Activated CD8-positive, alpha-beta memory T cell treated with anti-CD3 and anti-CD28 coated beads, Interleukin-2, amount 50 U/mL, for 1 hour (primary cell): ENCODE results near the gene WNK2.
"Not testable (repeated sequence)": the region's sequence is repeated elsewhere in the genome, so short reads cannot be mapped to it uniquely, and the experiment has no call there.

Experiments
- DNase-seq: peaks from one replicate; pipeline ENCODE4 v3.0.0-alpha.2; 2020; ENCODE audit errors: extremely low read depth

WNK2 gene

DNA sequence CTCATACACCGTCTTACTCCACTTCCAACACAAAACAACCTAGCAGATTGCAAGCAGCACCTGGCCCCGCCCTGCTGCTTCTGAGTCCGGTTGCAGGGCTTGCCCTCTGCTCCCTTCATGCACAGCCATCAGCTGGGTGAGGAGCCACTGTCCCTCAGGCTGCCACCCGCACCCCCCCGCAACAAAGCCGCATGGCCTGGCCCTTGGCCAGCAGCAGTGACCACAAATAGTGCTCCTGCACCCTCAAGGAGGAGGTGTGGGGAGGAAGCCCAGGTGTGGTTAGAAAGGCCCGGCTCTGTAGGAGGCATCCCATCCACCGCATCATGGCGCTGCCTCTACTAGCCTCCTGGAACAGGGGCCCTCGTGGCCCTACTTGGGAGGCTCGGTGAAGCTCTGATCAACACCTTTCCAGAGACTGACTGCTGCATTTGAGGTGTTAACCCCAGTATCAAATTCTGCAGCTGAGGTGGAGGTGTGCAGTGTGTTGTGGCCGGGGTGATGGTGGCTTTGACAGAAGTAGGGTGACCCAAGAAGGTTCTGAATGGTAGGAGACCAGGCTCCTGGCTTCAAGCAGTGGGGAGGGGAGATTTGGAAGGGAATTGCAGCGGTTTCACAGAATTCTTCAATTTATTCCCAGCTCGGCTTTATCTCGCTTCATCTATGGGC lies 52.7 kb downstream of the WNK2 start:
- no peak for DNase-seq

DNA sequence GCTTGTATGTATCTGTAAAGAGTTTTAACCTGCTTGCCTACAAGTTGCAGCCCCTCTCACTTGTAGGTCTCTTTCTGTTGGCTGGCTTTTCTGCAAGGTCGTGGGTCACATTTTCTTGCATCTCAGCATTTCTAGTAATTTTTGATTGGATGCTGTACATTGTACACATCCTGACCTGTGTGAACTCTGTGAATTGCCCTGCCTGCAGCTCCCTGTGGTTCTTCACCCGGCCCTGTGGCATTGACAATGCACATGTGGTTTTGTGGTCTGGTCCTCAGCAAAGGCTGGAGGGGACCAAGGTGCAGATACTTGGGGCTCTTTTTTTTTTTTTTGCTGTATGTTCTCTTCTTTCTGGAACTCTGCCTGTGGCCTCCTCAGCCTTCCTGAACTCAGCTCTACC lies 53.6 kb downstream of the WNK2 start:
- DNase-seq = no peak

DNA sequence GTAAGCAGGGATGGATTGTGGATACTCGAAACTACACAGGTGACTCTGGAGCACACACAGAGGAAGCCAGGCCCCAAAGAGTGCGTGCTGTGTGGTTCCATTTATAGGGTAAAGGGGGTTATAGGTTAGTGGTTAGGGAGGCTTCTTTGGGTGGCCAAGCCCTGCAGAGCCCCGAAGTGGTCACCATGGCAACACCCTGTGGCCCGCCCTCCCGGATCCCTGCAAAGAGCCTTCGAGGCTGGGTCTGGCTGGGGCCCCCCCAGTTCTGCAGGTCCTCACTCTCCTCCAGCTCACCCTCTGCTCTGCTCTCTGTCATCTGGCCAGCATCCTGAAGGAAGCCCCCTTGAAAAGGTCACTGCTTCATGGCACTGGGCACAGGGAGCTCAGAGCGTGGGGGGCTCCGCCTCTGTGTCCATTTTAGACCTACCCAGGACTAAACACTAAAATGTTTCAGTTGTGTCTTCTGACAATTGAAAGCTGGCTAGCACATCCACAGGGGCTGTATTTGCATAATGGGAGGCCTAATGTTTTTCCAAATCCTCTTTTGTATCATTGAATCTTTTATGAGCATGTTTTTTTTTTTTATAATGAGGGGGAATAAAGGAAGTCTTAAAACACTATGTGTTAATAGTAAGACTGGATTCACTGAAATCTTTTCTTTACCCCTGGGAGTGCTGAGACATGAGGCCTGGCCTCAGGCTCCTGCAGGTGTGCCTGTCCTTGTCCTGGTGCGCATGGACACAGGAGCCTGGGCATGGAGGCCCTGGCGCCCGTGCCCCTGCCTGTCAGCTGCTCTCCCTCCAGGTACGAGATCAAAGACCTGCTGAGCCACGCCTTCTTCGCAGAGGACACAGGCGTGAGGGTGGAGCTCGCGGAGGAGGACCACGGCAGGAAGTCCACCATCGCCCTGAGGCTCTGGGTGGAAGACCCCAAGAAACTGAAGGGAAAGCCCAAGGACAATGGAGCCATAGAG lies 55.3 kb downstream of the WNK2 start:
- DNase-seq = no peak

DNA sequence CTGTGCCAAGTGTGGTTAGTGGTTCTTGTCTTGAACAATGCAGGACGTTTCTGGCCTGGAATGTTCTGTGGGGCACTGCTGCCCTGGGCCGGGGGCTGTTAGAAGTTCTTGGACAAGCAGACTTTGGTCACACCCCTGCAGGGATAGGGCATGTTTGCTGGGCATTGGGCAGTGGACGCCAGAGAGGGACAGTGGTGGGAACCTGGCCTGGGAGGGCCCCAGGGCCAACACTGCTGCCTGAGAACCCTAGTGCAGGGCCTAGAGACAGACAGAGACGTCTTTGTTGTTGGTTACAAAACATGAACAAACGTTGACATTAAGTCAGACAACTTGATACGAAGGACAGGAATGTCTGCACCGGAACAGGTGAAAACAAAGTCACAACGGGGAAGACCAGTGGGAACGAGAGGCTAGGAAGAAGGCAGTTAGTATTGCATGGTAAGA lies 57.0 kb downstream of the WNK2 start:
- no peak for DNase-seq

DNA sequence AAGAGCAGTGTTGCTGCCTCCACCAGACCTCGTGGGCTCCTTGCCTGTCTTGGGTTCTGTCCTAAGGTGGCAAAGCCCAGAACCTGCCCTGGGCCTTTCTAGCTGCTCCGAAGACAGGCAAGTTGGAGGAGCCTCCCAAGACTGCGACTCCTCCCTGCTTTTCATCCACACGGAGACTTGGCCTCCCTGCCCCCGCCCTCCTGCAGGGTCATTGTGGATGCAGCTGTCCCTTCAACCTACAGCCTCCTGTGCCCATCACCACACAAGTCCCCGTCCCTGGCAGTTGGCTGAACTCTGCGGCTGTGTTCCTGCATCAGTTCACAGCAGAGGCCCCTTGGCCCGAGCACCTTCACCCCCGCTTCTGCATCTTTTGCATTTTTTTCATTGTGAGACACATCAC lies 59.2 kb downstream of the WNK2 start:
- DNase-seq = no peak

DNA sequence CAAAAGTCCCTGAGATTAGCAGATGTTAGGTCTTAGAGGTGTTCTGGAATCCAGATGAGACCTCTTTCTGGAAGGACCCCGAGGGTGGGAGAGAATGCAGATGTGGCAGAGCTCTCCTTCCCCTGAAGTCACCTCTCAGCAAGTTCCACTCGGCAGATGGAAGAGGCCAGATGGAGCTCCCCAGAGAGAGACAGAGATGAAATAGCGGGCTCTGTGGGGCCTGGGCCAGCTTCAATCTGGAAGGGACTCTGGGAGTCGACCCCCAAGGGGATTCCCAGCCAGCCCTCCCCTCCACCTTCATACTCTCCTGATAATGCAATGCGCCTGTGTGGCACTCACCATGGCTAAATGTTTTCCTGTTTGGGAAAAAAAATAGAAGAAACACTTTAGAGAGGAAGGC lies 60.2 kb downstream of the WNK2 start:
- no peak for DNase-seq

DNA sequence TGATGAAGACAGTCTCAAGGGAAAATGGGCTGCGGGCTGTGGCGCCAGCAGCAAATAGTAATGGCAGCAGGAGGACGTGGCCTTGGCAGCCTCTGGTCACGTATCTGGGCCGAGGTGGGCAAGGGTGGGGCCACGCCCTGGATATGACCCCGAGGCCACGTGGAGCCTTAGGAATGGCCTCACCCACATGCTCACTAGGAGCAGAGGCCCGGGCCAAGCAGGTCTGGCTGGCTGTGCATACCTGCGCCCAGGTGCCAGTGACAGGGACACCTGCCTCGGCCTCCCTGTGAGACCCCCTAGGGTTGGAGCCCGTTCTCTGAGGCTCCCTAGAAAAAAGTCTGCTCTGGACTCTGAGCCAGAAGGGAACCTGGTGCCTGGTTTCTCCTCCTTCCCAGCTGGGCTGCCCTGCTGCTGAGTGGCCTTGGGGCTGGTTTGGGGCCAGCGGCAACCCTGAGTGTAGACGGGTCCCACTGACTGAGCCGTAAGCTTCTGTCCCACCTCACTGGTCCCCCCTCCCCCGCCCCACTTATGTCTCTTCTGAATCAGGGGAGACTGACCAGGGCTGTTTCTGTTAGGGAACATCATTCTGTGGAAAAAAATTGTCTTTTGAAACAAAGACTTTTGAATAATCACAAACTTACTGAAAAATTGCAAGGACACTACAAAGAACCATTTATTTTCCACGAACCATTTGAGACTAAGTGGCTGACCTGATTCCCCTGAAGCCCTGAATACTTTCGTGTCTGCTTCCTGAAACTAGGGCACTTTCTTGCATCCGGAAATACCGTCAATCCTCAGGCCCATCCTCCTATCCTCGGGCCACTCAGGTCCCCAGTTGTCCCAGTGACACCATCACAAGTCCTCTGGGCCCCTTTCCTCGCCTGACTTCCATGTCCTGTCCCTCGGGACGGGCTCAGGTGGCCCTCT lies 60.8 kb downstream of the WNK2 start:
- DNase-seq = no peak

DNA sequence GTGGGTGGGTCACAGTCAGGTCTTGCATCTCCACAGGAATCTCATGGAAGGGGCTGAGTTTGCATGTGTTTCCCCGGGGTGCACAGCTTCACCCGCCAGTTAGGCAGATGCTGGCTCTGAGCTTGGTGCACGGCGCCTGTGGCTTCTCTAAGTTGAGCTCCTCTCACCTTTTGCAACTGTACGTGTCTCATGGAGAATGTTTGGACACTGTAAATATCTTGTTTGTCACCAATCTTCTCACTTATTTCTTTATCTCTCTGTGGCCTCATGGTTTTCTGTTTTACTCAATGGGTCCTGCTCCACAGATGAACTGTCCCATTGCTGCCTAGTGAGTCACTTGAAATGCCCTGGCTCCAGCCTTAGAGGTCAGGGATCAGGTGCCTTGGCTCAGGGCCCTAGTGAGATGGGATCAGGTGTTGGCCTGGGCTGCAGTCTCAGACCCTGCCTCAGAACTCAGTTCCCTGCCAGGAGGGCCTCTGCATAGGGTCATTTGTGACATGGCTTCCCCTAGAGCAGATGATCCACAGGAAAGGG lies 61.6 kb downstream of the WNK2 start:
- DNase-seq = no peak

DNA sequence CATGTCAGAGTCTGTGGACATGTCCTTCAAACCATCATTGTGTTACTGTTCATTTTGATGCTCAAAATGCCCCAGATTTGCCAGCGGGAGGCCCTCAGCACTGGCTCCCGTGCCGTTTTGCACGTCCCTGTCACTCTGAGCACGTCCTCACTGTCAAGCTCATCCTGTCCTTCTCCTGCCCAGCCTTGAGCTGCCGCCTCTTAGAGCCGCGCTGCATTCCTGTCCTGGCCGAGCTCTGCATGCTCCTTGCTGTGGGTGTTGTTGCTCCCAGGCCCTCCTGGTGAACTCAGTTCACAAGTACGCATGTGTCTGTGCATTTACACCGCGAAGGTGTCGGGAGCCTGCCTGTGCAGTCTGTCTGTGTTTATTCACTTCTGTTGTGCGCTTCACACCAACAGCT lies 62.2 kb downstream of the WNK2 start:
- no peak for DNase-seq

DNA sequence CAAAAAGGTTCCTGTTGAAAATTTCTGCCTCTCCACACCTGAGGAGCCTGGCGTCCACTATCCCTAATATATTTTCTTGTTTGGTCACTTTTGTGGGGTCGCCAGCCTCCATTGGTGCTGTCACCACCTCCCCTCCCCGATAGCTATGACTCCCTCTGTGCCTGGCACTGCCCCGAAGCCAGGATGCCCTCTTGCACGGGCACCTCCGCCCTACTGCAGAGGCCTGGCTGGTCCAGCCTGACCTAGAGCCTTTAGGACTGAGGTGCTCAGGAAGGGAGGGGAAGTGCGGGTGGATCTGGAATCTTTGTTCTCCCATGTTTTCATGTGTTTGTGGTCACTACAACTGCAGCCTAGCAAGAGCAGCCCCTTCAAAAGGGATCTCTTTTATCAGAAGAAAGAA lies 62.6 kb downstream of the WNK2 start:
- DNase-seq = no peak

DNA sequence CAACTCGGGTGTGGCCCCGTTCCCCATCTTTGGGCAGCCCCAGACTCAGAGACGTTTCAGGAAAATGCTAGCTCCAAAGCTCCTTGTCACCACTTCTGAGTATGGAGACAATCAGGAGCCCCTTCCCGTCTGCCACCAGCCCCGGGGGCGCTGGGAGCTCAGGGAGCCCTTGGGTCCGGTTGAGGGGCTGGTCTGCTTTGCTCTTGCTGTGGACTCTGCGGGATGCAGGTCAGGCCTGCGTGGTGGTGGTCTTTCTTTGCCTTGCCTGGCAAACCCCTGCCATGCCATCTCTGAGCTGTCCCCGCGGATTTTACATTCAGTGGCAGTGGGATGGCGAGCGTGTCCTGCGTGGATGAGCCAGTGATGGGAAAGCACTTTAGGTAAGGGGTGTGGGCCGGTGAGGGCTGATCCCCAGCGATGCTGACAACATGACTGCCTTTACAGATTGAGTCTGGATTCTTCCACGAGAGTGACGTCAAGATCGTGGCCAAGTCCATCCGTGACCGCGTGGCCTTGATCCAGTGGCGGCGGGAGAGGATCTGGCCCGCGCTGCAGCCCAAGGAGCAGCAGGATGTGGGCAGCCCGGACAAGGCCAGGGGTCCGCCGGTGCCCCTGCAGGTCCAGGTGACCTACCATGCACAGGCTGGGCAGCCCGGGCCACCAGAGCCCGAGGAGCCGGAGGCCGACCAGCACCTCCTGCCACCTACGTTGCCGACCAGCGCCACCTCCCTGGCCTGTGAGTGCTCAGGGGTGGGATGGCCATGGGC lies 63.3 kb downstream of the WNK2 start:
- DNase-seq = no peak

DNA sequence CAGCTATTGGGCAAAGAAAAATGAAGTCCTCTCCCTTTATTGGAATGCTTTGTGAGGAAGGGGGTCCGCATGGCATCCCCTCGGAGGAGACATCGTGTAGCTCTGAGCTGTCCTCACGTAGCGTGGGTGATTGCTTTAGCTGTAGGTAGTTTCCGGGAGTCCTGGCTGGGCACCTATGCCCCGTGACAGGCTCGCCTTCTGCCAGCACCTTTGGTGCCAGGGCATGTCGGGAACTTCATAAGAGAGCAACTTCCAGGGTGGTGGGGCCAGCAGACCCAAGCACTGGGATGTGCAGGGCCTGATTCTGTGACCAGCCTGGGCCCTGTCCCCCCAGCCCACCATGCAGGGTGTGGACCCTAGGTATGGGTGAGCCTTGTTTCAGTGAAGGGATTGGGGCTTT lies 64.0 kb downstream of the WNK2 start:
- no peak for DNase-seq

DNA sequence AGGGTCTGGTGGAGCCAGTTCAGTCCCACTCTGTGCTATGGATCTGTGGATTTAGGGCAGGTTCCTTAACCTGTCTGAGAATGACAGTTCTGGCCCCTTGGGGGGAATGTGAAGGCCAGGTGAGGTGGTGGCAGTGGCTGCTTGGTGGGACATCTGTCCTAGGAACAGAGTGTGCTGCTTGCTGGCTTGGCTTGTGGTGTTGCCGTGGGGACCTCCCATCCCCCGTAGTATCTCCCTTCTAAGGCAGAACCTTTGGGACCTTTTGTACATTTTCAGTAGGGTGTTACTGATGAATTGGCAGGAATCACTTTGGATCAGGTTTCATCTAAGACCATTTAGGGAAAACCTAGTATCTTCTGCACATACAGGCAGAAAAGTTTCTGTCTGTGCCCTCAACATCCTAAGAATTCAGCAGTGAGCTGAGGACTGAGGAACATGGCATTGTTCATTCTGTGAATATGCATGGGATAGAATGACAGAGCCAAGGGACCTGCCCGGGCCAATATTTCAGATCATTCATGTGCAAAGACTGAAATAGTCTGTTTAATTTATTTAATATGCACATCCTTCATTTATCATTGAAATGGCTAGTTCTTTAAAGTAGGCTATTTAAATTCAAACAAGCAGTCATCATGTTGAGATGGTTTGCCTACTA lies 64.6 kb downstream of the WNK2 start:
- DNase-seq = no peak

DNA sequence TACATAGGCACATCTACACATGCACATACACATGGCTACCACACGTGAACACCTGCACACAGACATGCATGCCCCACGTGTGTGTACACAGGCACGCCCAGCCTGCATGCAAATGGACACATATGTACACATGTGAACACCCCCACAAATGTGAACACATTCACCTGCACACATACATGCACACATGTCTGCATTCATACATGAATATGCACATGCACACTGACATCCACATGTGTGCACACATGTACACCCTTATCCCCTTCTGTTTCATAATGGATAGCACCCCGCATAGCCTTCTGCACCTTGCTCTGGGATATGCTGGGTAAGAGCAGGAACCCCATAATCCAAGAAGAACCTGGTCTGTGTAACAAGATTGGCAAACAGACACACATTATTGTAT lies 66.2 kb downstream of the WNK2 start:
- no peak for DNase-seq

DNA sequence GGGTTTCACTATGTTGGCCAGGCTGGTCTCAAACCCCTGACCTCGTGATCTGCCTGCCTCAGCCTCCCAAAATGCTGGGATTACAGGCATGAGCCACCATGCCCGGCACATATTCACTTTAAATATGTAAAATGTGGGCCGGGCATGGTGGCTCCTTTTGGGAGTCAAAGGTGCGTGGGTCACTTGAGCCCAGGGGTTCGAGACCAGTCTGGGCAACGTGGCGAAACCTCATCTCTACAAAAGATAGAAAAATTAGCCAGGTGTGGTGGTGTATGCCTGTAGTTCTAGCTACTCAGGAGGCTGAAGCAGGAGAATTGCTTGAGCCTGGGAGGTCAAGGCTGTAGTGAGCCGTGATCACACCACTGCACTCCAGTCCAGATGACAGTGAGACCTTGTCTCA lies 67.4 kb downstream of the WNK2 start:
- not testable (repeated sequence) for DNase-seq

DNA sequence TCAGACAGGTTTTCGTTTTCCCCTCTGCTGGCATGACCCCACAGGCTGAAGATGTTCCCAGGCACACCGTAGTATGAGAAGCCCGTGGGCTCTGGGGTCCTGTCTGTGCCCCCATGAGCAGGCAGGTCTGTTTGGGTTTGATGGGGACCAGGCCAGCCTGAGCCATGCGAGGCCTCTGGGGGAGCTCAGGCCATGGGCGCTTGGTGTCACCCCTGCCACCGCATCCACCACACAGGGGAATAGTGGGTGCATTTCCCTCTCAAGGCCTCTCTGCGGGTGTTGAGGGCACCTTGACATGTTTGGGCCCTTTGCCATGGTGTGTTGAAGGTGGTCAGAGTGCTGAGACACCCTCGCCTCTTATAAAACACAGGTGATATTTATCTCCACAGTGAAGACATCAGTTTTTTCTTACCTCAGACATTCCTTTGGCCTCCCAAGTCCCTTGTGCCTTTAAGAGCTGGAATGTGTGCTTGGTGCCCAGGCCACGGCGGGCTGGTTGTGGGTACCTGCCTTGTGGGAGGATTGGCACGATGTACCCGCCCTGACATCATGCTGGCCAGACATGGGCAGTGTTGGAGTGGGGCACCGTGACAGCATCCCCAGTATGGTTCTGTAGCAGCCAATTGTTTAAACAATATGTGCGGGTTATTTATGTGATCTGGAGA lies 68.3 kb downstream of the WNK2 start:
- DNase-seq = no peak

DNA sequence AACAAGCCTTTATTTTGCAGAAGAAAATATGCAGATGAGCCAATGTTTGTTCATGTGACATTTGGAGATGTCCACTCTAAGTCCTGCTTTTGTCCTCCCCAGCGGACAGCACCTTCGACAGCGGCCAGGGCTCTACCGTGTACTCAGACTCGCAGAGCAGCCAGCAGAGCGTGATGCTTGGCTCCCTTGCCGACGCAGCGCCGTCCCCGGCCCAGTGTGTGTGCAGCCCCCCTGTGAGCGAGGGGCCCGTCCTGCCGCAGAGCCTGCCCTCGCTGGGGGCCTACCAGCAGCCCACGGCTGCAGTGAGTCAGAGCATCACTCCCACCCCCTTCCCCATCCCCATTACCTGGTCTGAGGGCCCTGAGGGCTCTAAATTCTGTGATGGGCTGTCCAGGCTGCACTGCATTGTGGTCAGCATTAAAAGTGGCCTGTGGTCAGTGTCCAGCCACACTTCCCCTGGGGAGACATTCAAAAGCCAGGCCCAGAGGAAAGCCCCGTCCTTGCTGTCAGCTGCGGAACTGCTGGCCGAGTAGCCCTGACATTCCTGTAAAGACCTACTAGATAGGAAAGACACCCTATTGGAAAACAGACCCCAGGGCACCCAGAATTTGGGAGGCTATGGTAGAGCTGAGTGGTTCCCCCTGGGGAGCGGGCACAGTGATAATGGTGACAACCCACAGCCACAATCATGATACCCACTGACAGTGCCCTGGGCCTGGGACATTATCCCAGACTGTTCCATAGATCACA lies 69.0 kb downstream of the WNK2 start:
- DNase-seq = no peak

DNA sequence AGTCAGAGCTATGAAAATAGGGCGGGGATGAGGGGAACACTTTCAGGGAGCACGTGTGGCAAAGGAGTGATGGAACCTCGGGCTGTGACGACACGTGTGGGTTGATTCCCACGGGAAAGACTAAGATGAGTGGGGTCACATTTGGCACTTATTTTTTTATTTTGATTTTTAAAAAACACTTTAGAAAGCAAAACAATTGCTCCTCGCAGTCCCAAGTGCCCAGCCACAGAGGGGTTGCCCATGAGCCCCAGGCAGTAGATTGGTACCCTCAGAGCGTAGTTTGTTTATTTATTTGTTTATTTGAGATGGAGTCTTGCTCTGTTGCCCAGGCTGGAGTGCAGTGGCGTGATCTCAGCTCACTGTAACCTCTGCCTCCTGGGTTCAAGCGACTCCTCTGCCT lies 69.7 kb downstream of the WNK2 start:
- DNase-seq = no peak

DNA sequence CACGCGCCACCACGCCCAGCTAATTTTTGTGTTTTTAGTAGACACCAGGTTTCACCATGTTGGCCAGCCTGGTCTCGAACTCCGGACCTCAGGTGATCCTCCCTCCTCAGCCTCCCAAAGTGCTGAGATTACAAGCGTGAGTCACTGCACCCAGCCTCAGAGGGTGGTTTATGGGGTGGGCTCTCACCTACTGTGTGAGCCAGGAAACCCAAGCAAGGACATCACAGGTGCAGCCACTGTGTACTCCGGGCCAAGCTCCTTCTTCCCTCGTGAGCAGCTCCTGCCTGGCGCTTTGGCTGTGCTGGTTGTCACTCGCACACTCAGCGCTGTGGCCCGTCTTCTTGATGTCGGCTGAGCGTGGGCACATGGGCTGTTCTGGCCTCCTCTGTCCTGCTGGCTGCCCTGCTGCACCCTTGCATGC lies 70.1 kb downstream of the WNK2 start:
- no peak for DNase-seq
